Measurements from ENCODE around the gene SNTA1.
"Not testable (repeated sequence)": the region's sequence is repeated elsewhere in the genome, so short reads cannot be mapped to it uniquely, and the experiment has no call there.

SNTA1 gene

DNA sequence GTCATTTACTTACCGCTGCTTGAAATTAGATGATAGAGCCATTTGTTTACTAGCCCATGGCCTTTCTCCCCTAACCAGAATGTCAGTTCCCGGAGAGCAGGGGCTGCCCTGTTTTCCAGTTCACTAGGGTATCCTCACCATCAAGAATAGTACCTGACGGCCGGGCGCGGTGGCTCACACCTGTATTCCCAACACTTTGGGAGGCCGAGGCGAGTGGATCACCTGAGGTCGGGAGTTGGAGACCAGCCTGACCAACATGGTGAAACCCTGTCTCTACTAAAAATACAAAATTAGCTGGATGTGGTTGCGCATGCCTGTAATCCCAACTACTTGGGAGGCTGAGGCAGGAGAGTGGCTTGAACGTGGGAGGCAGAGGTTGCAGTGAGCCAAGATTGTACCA is 19.7 kb downstream of the SNTA1 start:
- not testable (repeated sequence) for DNase-seq

DNA sequence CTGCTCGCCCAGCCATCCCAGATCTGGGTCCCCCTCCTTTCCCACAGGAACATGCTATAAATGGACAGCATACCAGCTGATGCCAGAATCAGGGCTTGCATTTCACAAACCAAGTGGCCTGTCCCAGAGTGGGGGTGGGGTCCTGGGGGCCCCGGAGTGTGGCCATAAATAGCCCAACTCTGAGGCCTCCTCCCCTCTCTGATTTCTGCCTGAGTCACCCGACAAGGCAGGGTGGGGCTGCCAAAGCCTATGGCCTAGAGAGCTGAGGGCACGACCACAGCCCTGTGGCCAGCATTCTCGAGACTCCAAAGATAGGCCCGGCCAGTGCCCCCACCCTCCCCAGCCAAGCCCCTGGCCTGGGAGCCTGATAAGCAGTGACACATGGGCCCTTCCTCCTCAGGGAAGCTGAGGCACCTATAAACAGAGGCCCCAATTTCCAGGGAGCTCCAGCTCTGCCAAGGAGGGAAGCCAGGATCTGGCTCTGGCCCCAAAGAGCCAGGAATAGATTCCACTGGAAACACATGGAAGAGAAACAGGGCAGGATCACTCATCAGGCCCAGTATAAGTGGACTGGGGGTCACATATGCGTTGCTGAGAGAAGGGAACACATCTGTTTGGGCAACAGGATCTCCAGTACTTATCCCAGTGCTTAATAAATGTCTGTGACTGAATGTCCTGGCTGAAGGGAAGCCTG is 20.3 kb downstream of the SNTA1 start:
- no peak for DNase-seq

DNA sequence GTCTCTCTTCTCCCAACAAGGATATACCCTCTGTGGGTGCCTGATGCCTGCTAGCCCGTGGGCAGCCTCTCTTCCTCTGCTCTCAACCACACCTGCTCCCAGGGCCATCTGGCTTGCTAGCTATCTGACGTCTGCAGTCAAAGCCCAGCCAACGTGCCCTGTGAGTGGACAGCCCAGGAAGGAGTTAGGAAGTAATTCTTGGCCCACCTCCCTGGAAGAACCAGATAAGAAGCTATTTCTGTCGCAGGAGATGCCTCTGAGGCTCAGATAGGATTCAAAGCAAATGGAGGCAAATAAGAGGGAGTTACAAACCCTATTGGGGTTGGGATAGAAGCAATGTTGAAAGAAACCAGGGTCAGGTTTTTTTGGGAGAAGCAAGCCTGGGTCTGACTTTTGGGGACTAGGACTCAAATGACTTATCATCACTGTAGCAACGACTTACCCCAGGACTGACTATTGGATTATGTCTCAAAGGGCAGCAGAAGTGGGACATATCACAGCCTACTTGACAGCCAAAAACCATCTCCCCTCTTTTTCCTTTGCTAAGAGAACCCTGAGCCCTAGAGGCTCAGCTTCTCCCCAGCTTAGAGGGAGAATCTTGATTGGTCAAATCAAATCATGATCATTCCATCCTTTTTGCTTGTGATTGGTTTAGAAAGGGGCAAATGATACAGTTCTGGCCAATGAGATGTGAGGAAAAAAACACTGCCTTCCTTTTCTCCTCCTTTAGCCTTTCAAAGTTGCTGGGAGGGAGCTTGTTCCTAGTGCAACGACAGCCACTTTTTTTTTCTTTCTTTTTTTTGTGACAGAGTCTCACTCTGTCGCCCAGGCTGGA is 24.2 kb downstream of the SNTA1 start:
- no peak for DNase-seq

DNA sequence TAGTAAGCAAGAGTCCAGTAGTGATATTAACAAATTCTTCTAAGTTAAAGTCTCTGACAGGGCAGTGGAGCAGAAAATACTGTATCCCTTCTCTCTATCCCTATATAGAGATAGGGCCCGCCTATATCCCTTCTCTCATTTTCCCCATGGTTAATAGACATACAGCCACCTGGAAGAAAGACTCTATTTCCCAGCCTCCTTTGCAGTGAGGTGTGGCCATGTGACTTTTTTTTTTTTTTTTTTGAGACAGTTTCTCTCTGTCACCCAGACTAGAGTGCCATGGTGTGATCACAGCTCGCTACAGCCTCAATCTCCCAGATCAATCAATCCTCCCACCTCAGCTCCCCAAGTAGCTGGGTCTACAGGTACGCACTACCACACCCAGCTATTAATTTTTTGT is 25.5 kb downstream of the SNTA1 start:
- DNase-seq = no peak

DNA sequence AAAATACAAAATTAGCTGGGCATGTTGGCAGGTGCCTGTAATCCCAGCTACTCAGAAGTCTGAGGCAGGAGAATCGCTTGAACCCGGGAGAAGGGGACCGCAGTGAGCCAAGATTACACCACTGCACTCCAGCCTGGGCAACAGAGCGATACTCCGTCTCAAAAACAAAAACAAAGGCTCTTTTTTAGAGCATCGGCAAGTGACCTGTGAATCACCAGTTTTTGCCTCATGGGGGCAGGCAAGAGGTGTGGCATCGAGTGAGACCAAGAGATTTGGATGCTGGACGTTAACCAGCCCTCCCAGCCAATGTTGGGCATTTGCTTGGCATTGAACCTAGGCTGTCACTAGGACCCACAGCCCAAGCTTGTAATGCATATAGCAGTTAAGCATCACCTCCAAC is 27.6 kb downstream of the SNTA1 start:
- DNase-seq = peak; percentile 12

DNA sequence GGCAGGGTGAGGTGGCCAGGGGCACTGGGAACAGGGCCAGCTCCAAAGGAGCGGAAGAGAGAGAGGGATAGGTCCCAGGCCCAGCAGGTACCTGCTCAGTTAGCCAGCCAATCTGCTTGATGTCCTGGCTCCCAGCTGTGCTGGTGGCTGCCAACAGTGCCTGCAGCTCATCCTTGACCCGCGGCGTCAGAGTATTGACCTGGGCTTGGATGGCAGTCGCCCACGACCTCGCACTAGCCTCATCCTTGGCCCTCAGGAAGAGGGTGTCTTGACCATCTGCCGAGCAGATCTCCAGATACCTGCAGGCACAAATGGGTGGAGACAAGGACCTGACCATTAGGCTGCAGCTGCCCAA is 31.1 kb downstream of the SNTA1 start:
- no peak for DNase-seq

DNA sequence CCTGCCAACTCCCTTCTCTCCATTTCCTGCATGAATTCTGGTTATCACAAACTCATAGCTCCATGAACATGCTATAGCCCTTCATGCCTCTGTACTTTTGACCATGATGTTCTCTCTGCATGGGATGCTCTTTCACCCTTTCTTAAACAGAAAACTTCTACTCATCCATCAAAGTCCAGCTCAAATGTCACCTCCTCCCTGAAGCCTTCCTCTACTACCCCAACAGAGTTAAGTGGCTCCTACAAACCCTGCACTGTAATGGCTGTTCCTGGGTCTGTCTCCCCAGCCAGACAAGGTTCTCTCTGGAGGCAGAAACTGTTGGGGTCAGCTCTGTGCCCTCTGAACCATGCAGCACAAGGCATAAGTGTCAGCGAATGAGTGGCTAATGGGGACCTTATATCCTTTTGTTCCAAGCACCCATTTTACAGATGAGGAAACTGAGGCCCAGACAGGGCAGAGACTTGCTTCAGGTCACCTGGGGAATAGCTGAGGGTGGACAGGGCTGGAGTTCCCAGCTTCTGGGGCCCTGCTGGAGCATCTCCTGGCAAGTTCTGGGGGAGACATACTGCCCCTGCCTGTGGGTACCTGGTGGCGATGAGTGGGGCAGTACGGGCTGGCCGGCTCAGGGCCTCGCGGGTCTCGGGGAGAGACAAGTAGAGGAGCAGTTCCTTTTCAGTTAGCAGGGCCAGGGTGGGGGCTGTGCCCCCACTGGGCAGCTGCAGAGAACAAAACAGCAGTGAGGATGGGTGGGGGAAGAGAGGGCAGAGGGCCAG is 31.7 kb downstream of the SNTA1 start:
- DNase-seq = no peak

DNA sequence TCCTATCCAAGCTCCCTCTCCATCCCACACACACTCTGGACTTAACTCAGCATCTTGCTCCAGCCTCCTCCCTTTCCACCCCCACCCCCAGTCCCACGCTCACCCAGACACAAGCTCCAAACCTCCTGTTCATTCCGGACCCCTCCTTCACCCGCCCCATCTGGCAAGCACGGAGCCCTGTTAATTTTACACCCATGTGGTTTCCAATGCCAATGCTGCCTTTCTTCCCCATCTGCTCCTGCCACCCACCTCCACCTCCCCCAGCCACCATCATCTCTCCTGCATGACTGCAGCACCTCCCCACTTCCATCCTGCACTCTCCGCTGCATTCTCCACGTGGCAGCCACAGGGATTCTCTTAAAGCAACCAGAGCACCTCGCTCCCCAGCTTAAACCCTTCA is 32.3 kb downstream of the SNTA1 start:
- no peak for DNase-seq

DNA sequence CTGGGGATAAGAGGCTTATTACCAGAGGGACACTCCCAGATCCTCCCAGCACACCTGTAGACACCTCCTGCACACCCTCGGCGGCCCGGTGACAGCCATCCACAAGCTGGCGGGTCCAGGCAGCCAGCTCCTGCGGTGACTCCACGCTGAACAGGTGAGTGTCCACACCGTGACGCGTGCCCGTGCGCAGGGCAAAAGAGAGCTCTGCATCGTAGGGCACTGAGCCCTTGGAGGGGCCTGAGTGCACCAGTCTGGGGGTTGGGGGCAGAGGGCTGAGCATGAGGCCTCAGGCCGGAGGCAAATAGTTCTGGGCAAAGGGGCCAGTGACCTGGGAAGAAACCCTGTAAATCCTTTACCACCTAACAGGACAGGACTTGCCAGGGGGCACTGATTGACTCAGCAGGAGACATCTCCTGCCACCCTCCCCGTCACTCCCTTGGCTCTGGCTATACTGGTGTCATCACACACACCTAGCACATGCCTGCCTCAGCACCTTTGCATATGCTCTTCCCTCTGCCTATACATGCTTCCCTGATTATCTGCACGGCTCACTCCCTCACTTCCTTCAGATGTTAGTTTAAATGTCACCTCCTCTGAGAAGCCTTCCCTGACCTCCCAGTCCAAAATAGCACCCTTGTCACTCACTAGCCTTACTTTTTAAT is 33.4 kb downstream of the SNTA1 start:
- no peak for DNase-seq

DNA sequence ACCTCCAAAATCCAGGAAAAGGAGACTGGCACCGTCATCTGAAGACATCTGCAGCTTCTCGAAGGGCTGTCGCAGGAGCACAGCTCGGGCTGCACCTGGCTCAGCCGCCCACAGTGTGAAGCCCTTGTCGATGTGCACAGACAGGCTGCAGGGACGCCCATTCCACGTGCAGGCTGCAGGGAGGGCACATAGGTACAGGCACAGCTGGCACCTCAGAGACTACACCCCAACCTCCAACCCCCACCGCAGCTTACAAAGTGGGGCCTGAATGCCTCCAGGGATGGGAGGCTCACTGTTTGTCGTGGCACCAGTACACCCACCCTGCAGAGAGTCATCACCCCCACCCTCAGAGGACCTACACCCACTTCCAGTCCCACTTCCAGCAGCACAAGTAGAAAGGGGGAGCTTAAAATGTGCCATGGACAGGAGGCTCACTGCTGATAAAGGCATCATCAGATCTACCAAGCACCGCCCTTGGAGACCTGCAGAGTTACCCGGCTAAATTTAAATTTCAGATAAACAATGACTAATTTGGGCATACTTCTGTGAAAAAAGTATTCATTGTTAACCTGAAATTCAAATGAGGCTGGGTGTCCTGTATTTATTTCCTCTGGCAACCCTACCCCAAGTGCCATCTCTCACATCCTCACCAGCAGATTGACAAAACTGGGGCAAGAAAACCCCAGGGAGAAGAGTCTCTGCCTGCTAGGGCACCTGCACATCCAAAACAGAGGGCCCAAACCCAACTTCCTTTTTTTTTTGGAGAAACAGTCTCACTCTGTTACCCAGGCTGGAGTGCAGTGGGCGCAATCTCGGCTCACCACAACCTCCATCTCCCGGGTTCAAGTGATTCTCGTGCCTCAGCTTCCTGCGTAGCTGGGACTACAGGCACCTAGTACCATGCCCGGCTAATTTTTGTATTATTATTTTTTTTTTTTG is 34.6 kb downstream of the SNTA1 start:
- DNase-seq = no peak

DNA sequence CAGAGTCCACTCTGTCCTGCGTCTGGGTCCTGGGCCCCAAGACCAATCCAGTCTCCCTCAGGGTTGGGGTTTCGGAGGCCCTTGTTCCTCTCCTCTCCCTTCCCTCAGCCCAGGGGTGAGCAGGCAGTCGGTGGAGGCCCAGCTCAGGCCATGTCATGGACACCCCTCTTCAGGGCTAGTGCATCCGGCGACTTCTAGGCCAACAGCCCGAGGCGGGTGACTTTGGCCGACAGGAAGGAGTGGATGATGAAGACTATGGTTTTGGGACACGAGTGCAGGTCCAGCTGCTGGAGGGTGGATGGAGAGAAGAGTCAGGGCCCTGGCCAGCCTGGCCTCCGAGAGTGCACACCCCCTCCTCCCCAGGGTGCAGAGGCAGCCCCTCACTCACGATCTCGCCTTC is 35.2 kb downstream of the SNTA1 start:
- no peak for DNase-seq

DNA sequence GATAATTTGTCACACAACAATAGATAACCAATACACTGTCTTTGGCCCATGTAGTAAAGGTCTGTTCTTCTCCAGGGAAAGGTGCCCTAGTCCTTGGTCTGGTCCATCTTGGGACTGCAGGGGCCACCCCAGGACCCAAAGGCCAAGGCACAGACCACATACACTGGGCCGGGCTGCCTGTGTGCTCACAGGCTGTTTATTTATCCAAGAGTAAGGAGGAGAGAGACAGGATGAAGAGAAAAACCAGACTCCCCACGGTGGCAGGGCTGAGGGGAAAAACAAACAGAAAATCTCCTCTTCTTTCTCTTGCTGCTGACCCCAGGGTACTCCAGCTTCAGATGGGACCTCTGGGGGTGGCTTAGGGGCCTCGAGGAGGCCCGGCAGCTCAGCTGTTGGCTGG is 35.8 kb downstream of the SNTA1 start:
- DNase-seq = no peak

DNA sequence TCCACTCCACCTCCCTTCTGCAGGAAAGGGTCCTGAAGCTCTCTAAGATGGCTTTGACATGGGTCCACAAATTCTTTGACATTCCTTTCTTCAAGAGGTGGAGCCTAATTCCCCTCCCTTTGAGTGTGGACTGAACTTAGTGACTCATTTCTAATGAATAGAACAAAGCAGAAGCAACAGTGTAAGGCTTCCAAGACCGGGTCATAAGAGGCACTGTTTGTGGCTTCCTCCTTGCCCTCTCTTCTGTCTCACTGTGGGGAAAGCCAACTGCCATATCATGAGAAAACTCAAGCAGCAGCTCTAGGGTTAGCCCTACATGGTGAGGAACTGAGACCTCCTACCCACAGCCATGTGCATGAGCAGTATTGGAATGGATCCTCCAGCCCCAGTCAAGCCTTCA is 36.3 kb downstream of the SNTA1 start:
- DNase-seq = no peak

DNA sequence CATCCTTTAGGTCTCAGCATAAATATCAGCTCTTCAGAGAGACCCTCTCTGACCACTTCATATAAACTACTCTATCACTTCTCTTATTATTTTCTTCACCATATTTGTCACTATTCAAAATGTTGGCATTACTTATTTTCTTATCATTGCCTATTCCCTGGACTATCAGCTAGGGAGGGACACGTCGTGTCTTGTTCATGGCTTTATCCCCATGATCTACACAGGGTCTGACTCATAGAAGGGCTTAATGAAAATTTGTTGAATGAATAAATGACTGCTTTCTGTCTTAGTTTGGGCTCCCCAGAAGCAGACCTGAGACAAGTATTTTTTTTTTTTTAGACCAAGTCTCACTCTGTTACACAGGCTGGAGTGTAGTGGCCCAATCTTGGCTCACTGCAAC is 39.3 kb downstream of the SNTA1 start:
- no peak for DNase-seq

DNA sequence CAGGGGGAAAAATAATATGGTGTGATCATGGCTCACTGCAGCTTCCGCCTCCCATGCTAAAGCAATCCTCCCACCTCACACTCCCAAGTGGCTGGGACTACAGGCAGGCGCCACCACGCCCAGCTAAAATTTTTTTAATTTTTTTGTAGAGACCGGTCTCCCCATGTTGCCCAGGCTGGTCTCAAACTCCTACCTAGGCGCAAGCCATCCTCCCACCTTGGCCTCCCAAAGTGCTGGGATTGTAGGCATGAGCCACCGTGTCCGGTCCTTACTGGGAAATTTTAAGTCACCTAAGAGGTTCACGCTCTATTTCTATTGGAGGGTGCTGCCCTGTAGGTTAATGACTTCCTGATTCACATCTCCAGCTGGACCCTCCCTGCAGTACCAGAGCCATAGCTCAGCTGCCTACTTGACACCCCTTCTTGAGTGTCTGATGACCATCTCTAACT is 41.6 kb downstream of the SNTA1 start:
- no peak for DNase-seq

DNA sequence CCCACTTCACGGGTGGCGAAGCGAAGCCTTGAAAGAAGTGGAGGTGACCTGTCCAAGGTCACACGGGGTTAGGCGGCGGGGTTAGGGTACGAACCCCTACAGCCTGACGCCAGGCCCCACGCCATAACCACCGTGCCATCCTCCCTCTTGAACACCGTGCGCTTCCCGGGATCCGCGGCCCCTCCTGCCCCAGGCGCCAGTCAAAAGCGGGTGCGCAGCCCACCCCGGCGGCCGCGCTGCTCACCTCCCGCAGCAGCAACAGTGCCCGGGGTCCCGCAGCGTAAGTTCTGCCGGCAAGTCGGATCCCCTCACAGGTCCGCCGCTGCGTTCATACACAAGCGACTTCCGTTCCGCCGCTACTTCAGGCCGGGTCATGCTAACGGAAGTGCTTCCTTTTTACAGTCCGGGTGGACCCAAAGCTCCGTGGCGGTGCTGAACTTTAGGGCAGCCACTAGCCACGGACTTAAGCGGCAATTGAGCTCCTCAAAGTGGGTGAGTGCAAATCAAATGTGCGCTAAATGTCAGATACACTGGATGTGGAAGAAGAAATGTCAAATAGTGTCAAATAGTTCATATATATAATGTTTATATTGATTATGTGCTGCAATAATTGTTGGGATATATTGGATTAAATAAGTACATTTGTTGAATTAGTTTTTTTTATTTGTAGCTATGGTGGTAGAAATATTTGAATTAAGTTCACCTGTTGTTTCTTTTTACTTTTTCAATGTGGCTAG is 42.2 kb downstream of the SNTA1 start, which contains the start of gene CDK5RAP1:
CDK5RAP1 (minus strand) TSS at position 336 of the 737 bp plus-strand sequence. CDS start 4,455 bp downstream, outside the sequence.
- peak; percentile 91 for DNase-seq

DNA sequence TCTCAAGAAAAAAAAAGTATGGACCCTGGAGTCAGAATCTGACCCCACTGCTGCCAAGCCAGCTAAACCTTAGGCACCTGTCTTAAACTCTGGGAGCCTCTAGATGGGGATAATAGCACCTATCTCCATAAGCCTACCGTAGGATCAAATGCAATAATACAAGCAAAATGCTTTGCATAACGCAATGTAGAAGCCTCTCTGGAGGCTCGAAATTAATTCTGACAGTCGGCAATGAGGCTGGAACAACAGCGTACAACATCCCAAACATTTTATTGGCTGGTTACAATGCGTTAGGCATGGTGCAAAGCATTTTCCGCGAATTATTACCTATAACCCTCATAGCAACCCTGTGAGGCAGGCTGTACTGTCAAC is 42.8 kb downstream of the SNTA1 start:
- no peak for DNase-seq

DNA sequence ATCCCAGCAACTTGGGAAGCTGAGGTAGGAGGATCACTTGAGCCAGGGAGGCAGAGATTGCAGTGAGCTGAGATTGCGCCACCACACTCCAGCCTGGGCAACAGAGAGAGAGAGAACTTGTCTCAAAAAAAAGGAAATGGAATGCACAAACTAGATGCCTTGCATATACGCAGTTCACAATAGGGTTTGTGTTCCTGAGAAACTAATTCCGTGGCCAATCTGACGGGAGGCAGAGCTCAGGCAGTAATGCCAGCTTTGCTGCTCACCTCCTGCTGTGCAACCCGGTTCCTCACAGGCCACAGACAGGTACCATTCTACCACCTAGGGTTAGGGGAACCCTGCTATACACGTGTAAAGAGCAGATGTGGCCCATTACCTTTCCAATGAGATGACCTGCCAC is 43.6 kb downstream of the SNTA1 start:
- no peak for DNase-seq

DNA sequence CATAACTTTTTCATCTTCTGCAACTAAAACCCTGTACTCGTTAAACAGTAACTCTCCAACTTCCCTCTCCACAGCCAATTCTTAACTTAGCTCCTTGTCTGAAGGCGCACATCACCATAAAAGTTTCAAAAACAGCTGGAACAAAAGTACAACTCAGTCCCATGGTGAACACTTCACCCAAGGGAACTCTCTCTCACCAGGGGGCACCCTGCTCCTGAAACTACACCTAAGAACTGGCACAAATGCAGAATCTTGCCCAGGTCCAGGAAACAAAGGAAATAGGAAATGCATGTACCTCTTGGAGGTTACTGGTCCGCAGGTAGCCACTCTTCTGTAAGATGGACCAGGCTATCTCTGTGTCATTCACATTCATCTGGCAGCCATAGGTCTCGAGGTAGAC is 48.8 kb downstream of the SNTA1 start:
- no peak for DNase-seq

DNA sequence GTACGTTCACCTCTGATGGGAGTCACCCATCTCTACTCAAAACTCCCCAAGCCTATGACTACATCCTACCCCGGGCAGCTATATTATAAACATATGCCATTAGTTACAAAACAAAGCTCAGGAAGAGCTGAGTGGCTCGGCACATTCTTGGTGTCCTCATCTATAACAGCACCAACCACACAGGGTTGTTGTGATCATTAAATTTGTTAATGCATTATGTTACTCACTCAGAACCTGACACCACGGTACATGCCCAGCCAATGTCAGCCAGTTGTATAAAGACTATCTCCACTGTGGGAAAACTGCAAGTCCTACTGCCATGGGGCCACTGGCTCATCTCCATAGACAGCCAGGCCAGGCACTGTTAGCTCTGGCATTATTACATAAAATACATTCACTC is 50.0 kb downstream of the SNTA1 start:
- DNase-seq = no peak

DNA sequence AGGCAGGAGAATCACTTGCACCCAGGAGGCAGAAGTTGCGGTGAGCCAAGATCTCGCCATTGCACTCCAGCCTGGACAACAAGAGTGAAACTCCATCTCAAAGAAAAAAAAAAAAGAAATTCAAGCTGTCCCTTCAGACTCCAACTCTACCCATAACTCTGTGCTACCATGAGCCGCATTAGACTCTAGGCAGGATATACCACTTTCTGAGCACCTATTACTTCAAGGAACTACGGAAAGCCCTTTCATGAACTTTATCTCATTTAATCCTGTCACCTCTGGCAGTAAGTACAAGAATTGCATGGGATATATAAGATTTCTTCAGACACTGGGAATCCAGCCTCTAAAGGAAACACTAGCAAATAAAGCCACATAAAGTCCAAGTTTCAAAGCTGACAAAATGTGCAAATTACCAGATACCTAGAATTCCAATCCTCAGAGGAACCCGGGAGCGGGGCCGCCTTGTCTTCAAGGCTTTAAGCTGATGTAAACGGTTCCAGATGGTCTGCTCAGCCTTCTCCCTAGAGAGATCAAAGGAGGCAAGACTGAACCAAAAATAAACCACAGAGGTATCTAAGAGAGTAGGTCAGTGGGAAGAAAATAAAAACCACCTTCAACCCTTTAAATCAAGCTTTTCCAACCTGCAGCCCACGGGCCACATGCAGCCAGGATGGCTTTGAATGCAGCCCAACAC is 51.7 kb downstream of the SNTA1 start:
- no peak for DNase-seq

Measured in CD4-positive, alpha-beta T cell treated with Interleukin-17A for 1 hour (primary cell).